HepG2 (cell line): ENCODE data around the gene TACC3. TPM values are rescaled to one million over a fixed set of nuclear protein-coding genes. Genes with fewer than 3 reads are reported as not detected.

ENCODE experiments used
- ASH2L ChIP-seq: fragments of 300-600, 200-600 bp; sonication (generic); IDR thresholded peaks from 2 replicates; pipeline ENCODE4 v1.7.0; 2017; ENCODE audit warnings: low read depth, mild to moderate bottlenecking, moderate library complexity, mixed read lengths, low read length; ENCODE audit not compliant: insufficient read length
- HINFP ChIP-seq: sonication (generic); formaldehyde crosslinking; IDR thresholded peaks from 2 replicates; pipeline ENCODE4 v1.4.0; 2020; ENCODE audit warnings: low read depth, mild to moderate bottlenecking, missing genetic modification reagents
- HMGXB3 ChIP-seq: sonication (generic); formaldehyde crosslinking; IDR thresholded peaks from 2 replicates; pipeline ENCODE4 v1.4.0; 2020; ENCODE audit warnings: missing genetic modification reagents, borderline replicate concordance
- KLF9 ChIP-seq: IDR thresholded peaks from 2 replicates; pipeline ENCODE4 v1.6.1; 2016; ENCODE audit warnings: low read depth
- NFRKB ChIP-seq: fragments of 450-650 bp; IDR thresholded peaks from 2 replicates; pipeline ENCODE4 v1.6.1; 2017
- PPARG ChIP-seq: conservative IDR thresholded peaks from 2 replicates; pipeline ENCODE4 v1.6.1; 2016; ENCODE audit warnings: missing biosample characterization, missing genetic modification reagents
- PRDM10 ChIP-seq: sonication (generic); formaldehyde crosslinking; IDR thresholded peaks from 2 replicates; pipeline ENCODE4 v1.4.0; 2020; ENCODE audit warnings: low read depth, missing genetic modification reagents
- SIX1 ChIP-seq: sonication (generic); formaldehyde crosslinking; IDR thresholded peaks from 2 replicates; pipeline ENCODE4 v1.4.0; 2020; ENCODE audit warnings: missing genetic modification reagents, borderline replicate concordance
- ZBTB33 ChIP-seq: sonication (generic); formaldehyde crosslinking; IDR thresholded peaks from 2 replicates; pipeline ENCODE4 v1.4.0; 2020; ENCODE audit warnings: missing genetic modification reagents
- ZNF350 ChIP-seq: sonication (generic); formaldehyde crosslinking; IDR thresholded peaks from 2 replicates; pipeline ENCODE4 v1.4.0; 2020; ENCODE audit warnings: mild to moderate bottlenecking, low read depth, missing genetic modification reagents, borderline replicate concordance
- ZNF430 ChIP-seq: sonication (generic); formaldehyde crosslinking; IDR thresholded peaks from 2 replicates; pipeline ENCODE4 v1.9.0; 2021; ENCODE audit warnings: mild to moderate bottlenecking, missing genetic modification reagents
- ZNF709 ChIP-seq: sonication (generic); formaldehyde crosslinking; IDR thresholded peaks from 2 replicates; pipeline ENCODE4 v1.5.0; 2020; ENCODE audit warnings: mild to moderate bottlenecking, missing genetic modification reagents
- ZNF720 ChIP-seq: sonication (generic); formaldehyde crosslinking; IDR thresholded peaks from 2 replicates; pipeline ENCODE4 v1.4.0; 2020; ENCODE audit warnings: missing genetic modification reagents
- ZNF740 ChIP-seq: sonication (generic); formaldehyde crosslinking; IDR thresholded peaks from 2 replicates; pipeline ENCODE4 v1.4.0; 2020; ENCODE audit warnings: missing genetic modification reagents
- ZNF792 ChIP-seq: IDR thresholded peaks from 2 replicates; pipeline ENCODE4 v1.6.1; 2016
- polyA plus RNA-seq, 8 experiments: library from polyadenylated mRNA; depleted of rRNA in 3 of 8; stranded (reverse) in 7 of 8; unstranded in 1 of 8; fragments of >200 nt; fragmentation: Illumina TruSeq in 4 of 8; extraction: Trizol in 4 of 8; gene quantifications; 2 replicates each; pipeline versions ENCODE4 v1.2.1 to v1.2.3, GENCODE V29; 2011 to 2016; ENCODE audit warnings: low read depth in 4 of 8, missing spikeins in 1 of 8, mixed read lengths in 1 of 8; ENCODE audit not compliant: insufficient read depth in 1 of 8
- total RNA-seq, 5 experiments: library from RNA; depleted of rRNA; stranded (reverse); fragments of >200 nt; fragmentation: Illumina TruSeq; extraction: Trizol; gene quantifications; 2 replicates each; pipeline ENCODE4 v1.2.3, GENCODE V29; 2016; ENCODE audit warnings: low read depth in 1 of 5

TACC3 gene
- total and polyA plus RNA-seq, 2 of the 13 experiments (the other 11 are each of a cell fraction or from before 2014, with no cell fraction given) = 20.3 to 21.2 TPM

- TF ChIP-seq ZBTB33 (CRISPR knock-in tag) = no peak
- peak; percentile 43; the same call in 1 of the 2 replicates for TF ChIP-seq PPARG (CRISPR knock-in tag)
- no peak for TF ChIP-seq SIX1 (CRISPR knock-in tag)
- TF ChIP-seq ZNF709 (CRISPR knock-in tag) = no peak
- no peak for TF ChIP-seq ASH2L
- peak; percentile 76; the same call in 1 of the 2 replicates for TF ChIP-seq ZNF792 (CRISPR knock-in tag)
- TF ChIP-seq ZNF430 = peak; percentile 60
- peak; percentile 71 for TF ChIP-seq ZNF740
- no peak for TF ChIP-seq HMGXB3
- TF ChIP-seq ZNF720 (CRISPR knock-in tag) = 0 out of 2 replicates have a peak, but pooled peaks have one; percentile 30
- TF ChIP-seq PRDM10 (CRISPR knock-in tag) = peak; percentile 34; the same call in 1 of the 2 replicates
- peak; percentile 56; the same call in 1 of the 2 replicates for TF ChIP-seq ZNF350 (CRISPR knock-in tag)
- TF ChIP-seq NFRKB = no peak
- TF ChIP-seq KLF9 = no peak
- TF ChIP-seq HINFP (CRISPR knock-in tag) = 0 out of 2 replicates have a peak, but pooled peaks have one; percentile 57
Measured at GRCh38 chr4:1766106-1767060, 45.1 kb downstream of the TACC3 start (continued).
